K562 (cell line): ENCODE data around the gene PDE9A.

Experiments used
- FOSL1 ChIP-seq: fragments of 200-800 bp; sonication (Bioruptor generic); conservative IDR thresholded peaks from 2 replicates; pipeline ENCODE4 v1.6.1; 2016; ENCODE audit warnings: missing genetic modification characterization, missing compliant biosample characterization
- JUND ChIP-seq, 2 experiments: IDR thresholded peaks; 2 replicates in 1 of 2; 3 replicates in 1 of 2; pipeline ENCODE4 v1.6.1; 2011; ENCODE audit warnings: borderline replicate concordance in 2 of 2, low read depth in 2 of 2, low read length in 2 of 2, improper control_type of control experiment in 1 of 2, missing biosample characterization in 1 of 2, missing genetic modification characterization in 1 of 2, missing genetic modification reagents in 1 of 2
- POLR2A ChIP-seq: fragments of 450-650 bp; conservative IDR thresholded peaks from 2 replicates; pipeline ENCODE4 v1.6.1; 2016
- TF ChIP-seq, protein P1 (sequence below): IDR thresholded peaks from 2 replicates; pipeline ENCODE4 v1.6.1; 2016; ENCODE audit warnings: missing genetic modification characterization, missing compliant biosample characterization
- TF ChIP-seq, protein P2 (sequence below), 3 experiments: IDR thresholded peaks in 2 of 3; conservative IDR thresholded peaks in 1 of 3; 2 replicates each; pipeline ENCODE4 v1.5.1; 2011 to 2012; ENCODE audit warnings: low read length in 3 of 3, mild to moderate bottlenecking in 3 of 3, control low read depth in 2 of 3, improper control_type of control experiment in 1 of 3, inconsistent platforms in 1 of 3, low read depth in 1 of 3, mixed read lengths in 1 of 3, moderate library complexity in 1 of 3; ENCODE audit not compliant: insufficient read depth in 2 of 3

DNA sequence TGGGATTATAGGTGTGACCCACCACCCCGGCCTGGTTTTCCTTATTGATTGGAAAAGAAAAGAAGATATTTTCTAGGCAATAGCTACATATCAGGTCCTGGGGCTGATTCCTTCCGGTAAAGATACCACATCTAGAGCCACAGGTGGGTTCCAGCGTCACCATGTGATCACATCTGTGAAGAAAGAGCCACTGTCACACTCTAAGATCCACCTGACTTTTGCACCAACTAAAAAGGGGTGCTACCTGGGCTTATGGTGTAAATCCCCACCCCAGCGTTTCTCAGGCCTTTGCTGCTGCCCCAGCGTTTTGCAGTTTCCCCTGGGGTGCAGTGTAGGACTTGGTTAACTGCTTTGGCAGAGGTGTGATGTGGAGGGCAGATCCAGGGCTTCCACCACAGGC is 22.3 kb upstream of the PDE9A start:
- TF ChIP-seq, protein P1, sequence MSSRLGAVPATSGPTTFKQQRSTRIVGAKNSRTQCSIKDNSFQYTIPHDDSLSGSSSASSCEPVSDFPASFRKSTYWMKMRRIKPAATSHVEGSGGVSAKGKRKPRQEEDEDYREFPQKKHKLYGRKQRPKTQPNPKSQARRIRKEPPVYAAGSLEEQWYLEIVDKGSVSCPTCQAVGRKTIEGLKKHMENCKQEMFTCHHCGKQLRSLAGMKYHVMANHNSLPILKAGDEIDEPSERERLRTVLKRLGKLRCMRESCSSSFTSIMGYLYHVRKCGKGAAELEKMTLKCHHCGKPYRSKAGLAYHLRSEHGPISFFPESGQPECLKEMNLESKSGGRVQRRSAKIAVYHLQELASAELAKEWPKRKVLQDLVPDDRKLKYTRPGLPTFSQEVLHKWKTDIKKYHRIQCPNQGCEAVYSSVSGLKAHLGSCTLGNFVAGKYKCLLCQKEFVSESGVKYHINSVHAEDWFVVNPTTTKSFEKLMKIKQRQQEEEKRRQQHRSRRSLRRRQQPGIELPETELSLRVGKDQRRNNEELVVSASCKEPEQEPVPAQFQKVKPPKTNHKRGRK (tag) = no peak
- TF ChIP-seq JUND (IDR thresholded peaks at IDR 0.05; ENCODE audit: borderline replicate concordance, low read depth, low read length) = no peak
- TF ChIP-seq JUND (tag; IDR thresholded peaks at IDR 0.05; ENCODE audit: borderline replicate concordance, low read depth, low read length) = no peak
- TF ChIP-seq, protein P2, sequence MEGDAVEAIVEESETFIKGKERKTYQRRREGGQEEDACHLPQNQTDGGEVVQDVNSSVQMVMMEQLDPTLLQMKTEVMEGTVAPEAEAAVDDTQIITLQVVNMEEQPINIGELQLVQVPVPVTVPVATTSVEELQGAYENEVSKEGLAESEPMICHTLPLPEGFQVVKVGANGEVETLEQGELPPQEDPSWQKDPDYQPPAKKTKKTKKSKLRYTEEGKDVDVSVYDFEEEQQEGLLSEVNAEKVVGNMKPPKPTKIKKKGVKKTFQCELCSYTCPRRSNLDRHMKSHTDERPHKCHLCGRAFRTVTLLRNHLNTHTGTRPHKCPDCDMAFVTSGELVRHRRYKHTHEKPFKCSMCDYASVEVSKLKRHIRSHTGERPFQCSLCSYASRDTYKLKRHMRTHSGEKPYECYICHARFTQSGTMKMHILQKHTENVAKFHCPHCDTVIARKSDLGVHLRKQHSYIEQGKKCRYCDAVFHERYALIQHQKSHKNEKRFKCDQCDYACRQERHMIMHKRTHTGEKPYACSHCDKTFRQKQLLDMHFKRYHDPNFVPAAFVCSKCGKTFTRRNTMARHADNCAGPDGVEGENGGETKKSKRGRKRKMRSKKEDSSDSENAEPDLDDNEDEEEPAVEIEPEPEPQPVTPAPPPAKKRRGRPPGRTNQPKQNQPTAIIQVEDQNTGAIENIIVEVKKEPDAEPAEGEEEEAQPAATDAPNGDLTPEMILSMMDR (IDR thresholded peaks at IDR 0.05 in 2 of 3, conservative IDR thresholded peaks at IDR 0.05 in 1 of 3; ENCODE audit: insufficient read depth in 2 of 3, low read depth in 1 of 3, low read length in 3 of 3) = no peak
- TF ChIP-seq FOSL1 (tag) = no peak
- TF ChIP-seq POLR2A = no peak
